PC-9 (cell line): ENCODE results near the gene CEP170. TPM values are rescaled to one million over a fixed set of nuclear protein-coding genes. Genes with fewer than 3 reads are reported as not detected.

ENCODE experiments used
- BruUV-seq: library from RNA; stranded (reverse); fragments of 400-500 nt; replicated peaks from 2 replicates; lab custom pipeline; 2021; lab: Mats Ljungman, UMichigan
- CTCF ChIA-PET: fragments of 300-600 bp; sonication (Branson Sonifier 250); formaldehyde crosslinking; loops from one replicate; lab custom pipeline; 2022; ENCODE audit warnings: antibody characterized with exemption; lab: Charles Lee
- POLR2A ChIA-PET: fragments of 300-600 bp; sonication (Branson Sonifier 250); formaldehyde crosslinking; loops from one replicate; lab custom pipeline; 2022; ENCODE audit warnings: antibody characterized with exemption; ENCODE audit not compliant: unreplicated experiment; lab: Charles Lee
- DNase-seq, 2 experiments: peaks; one replicate each; pipeline versions ENCODE4 v3.0.0 to v3.0.0-alpha.2; 2015 to 2022; ENCODE audit warnings: mixed read lengths in 1 of 2
- H2AFZ ChIP-seq: fragments of 200-600 bp; sonication (generic); 2 replicates; pipeline ENCODE4 v1.8.1; 2017; ENCODE audit warnings: antibody characterized with exemption
- H3F3A ChIP-seq: fragments of 200-600 bp; sonication (generic); 2 replicates; pipeline ENCODE4 v1.8.1; 2017; ENCODE audit warnings: antibody characterized with exemption, mild to moderate bottlenecking, low read depth; ENCODE audit not compliant: insufficient read depth
- H3K27ac ChIP-seq: fragments of 200-600 bp; sonication (generic); 2 replicates; pipeline ENCODE4 v1.6.1; 2016; ENCODE audit warnings: mixed run types
- H3K27me3 ChIP-seq: fragments of 200-600 bp; sonication (generic); 2 replicates; pipeline ENCODE4 v1.6.1; 2016; ENCODE audit warnings: low read depth, mixed run types; ENCODE audit not compliant: insufficient read depth
- H3K36me3 ChIP-seq: fragments of 200-600 bp; sonication (generic); 2 replicates; pipeline ENCODE4 v1.6.1; 2016; ENCODE audit warnings: low read depth, mixed run types
- H3K4me1 ChIP-seq: fragments of 200-600 bp; sonication (generic); replicated peaks from 2 replicates; pipeline ENCODE4 v1.6.1; 2016; ENCODE audit warnings: mixed run types; ENCODE audit not compliant: insufficient read depth
- H3K4me2 ChIP-seq: fragments of 200-600 bp; sonication (generic); 2 replicates; pipeline ENCODE4 v1.6.1; 2017; ENCODE audit warnings: mixed run types
- H3K4me3 ChIP-seq: fragments of 200-600 bp; sonication (generic); 2 replicates; pipeline ENCODE4 v1.6.1; 2016; ENCODE audit warnings: mixed run types
- H3K79me2 ChIP-seq: fragments of 200-600 bp; sonication (generic); 2 replicates; pipeline ENCODE4 v1.6.1; 2017; ENCODE audit warnings: low read depth, mixed run types
- H3K9me2 ChIP-seq: fragments of 200-600 bp; sonication (generic); 2 replicates; pipeline ENCODE4 v1.8.1; 2017; ENCODE audit warnings: mild to moderate bottlenecking; ENCODE audit not compliant: insufficient read depth
- H3K9me3 ChIP-seq: fragments of 200-600 bp; sonication (generic); 2 replicates; pipeline ENCODE4 v1.8.1; 2016; ENCODE audit warnings: low read depth; ENCODE audit not compliant: insufficient read depth
- H4K20me1 ChIP-seq: fragments of 200-600 bp; sonication (generic); 2 replicates; pipeline ENCODE4 v1.8.1; 2017; ENCODE audit not compliant: insufficient read depth
- EZH2 ChIP-seq: fragments of 200-600 bp; sonication (generic); IDR thresholded peaks from 2 replicates; pipeline ENCODE4 v1.8.0; 2017; ENCODE audit warnings: antibody characterized with exemption, low read depth
- intact Hi-C: fragments of 100-400 bp; cut with micrococcal nuclease; formaldehyde crosslinking; loops from one replicate; pipeline ENCODE4 v1.10.0; 2022; ENCODE audit not compliant: unreplicated experiment
- total RNA-seq: library from RNA; stranded (reverse); gene quantifications from 2 replicates; pipeline ENCODE4 v1.2.3, GENCODE V29; 2021
- TF ChIP-seq, protein P1 (sequence below): fragments of 200-600 bp; sonication (generic); conservative IDR thresholded peaks from 2 replicates; pipeline ENCODE4 v1.6.1; 2017; ENCODE audit warnings: mixed run types, antibody characterized with exemption, mild to moderate bottlenecking, moderate library complexity

The CEP170 gene
- total RNA-seq, 1 experiment from 2014 or later, result 40.8 TPM

DNA sequence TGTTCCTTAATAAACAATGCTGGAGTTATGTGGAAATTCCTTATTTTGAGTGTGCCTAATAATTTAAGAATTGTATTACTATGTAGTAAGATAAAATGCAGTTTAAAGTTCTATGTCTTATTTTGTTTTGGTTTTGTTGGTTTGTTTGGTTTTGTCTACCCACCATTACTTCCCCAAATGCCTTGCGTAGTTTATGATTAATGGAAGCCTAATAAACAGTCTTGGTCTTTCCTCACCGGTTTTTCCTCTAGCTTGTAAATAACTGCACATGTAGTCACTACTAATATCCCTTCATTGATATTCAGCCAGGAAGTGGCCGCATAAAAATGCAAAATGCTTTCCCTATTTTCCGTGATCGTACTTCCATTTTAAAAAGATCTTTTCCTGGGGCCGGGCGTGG is 3.6 kb upstream of the CEP170 start:
- BruUV-seq, result no TSS peak
- POLR2A ChIA-PET, result no interaction called here
- peaks cover 52% of the 10 kb centered on the region for H3K79me2 ChIP-seq

GRCh38 chr1:243257189-243257588 is 2.1 kb upstream of the CEP170 start:
- Histone ChIP-seq H3K27ac (no peak overlapping the region), H3F3A (no peaks in the 10 kb centered on the region), H3K4me2 (peak overlapping the region; percentile 100), H4K20me1 (peaks cover 3% of the 10 kb centered on the region; the same call in 1 of the 2 replicates), H3K27me3 (no peaks in the 10 kb centered on the region), H3K9me3 (no peaks in the 10 kb centered on the region), H3K79me2 (peaks cover 60% of the 10 kb centered on the region), H3K4me1 (peaks cover 29% of the 10 kb centered on the region), H3K4me3 (peak overlapping the region; percentile 76; the same call in 1 of the 2 replicates), H2AFZ (no peak overlapping the region), H3K9me2 (no peaks in the 10 kb centered on the region), H3K36me3 (no peaks in the 10 kb centered on the region)
- no peak for DNase-seq
- no TSS peak for BruUV-seq
- intact Hi-C loops, result loop anchor here (10.0 kb wide), 2 partner anchors 1198 to 1398 kb away; partner anchors contain the start of genes ADSS2 and DESI2
- CTCF ChIA-PET, result interaction anchor here (0.5 kb wide), 1 partner anchor 1042 kb away, joined by 3 read pairs; no protein-coding TSS in a partner anchor
- POLR2A ChIA-PET, result interaction anchor here (0.6 to 0.7 kb wide), 2 partner anchors 58 to 599 kb away, joined by 3 to 5 read pairs; no protein-coding TSS in a partner anchor
- TF ChIP-seq, protein P1, sequence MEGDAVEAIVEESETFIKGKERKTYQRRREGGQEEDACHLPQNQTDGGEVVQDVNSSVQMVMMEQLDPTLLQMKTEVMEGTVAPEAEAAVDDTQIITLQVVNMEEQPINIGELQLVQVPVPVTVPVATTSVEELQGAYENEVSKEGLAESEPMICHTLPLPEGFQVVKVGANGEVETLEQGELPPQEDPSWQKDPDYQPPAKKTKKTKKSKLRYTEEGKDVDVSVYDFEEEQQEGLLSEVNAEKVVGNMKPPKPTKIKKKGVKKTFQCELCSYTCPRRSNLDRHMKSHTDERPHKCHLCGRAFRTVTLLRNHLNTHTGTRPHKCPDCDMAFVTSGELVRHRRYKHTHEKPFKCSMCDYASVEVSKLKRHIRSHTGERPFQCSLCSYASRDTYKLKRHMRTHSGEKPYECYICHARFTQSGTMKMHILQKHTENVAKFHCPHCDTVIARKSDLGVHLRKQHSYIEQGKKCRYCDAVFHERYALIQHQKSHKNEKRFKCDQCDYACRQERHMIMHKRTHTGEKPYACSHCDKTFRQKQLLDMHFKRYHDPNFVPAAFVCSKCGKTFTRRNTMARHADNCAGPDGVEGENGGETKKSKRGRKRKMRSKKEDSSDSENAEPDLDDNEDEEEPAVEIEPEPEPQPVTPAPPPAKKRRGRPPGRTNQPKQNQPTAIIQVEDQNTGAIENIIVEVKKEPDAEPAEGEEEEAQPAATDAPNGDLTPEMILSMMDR, result no peak
- no peak for TF ChIP-seq EZH2

More for the DNA sequence above, 3.6 kb upstream of the CEP170 start:
- Histone ChIP-seq H3K4me1 (peaks cover 16% of the 10 kb centered on the region), H4K20me1 (no peaks in the 10 kb centered on the region), H3K9me3 (no peaks in the 10 kb centered on the region), H3K27ac (no peak overlapping the region), H3K4me3 (no peak overlapping the region), H3K9me2 (no peaks in the 10 kb centered on the region), H3K4me2 (no peak overlapping the region), H3K36me3 (no peaks in the 10 kb centered on the region), H3F3A (no peaks in the 10 kb centered on the region), H2AFZ (no peak overlapping the region), H3K27me3 (no peaks in the 10 kb centered on the region)
- CTCF ChIA-PET, result no interaction called here
- intact Hi-C loops, result loop anchor here (10.0 kb wide), 2 partner anchors 1196 to 1396 kb away; partner anchors contain the start of genes ADSS2 and DESI2
- DNase-seq, result no peak
- TF ChIP-seq EZH2, result no peak
- TF ChIP-seq, protein P1, result no peak

GRCh38 chr1:243256590-243256989 is 1.5 kb upstream of the CEP170 start:
- intact Hi-C loops, result loop anchor here (1.0 to 10.0 kb wide), 3 partner anchors 12 to 1398 kb away; partner anchors contain the start of genes ADSS2 and DESI2
- peak overlapping the region; percentile 17 for H3K27ac ChIP-seq
- no peaks in the 10 kb centered on the region for H3K36me3 ChIP-seq
- DNase-seq, result no peak
- no peaks in the 10 kb centered on the region for H3F3A ChIP-seq
- no TSS peak for BruUV-seq
- H3K79me2 ChIP-seq, result peaks cover 66% of the 10 kb centered on the region
- no peaks in the 10 kb centered on the region for H3K27me3 ChIP-seq
- peaks cover 3% of the 10 kb centered on the region; the same call in 1 of the 2 replicates for H4K20me1 ChIP-seq
- H3K9me3 ChIP-seq, result no peaks in the 10 kb centered on the region
- H3K4me1 ChIP-seq, result peaks cover 35% of the 10 kb centered on the region
- H2AFZ ChIP-seq, result peak overlapping the region; percentile 85
- ChIA-PET POLR2A (interaction anchor here (0.6 kb wide), 2 partner anchors 599 to 792 kb away, joined by 3 to 4 read pairs; no protein-coding TSS in a partner anchor), CTCF (no interaction called here)
- no peak for TF ChIP-seq EZH2
- TF ChIP-seq, protein P1, result no peak
- no peaks in the 10 kb centered on the region for H3K9me2 ChIP-seq
- peak overlapping the region; percentile 100 for H3K4me2 ChIP-seq
- H3K4me3 ChIP-seq, result peak overlapping the region; percentile 76
